CD8-positive, alpha-beta memory T cell (primary cell): ENCODE results near the gene ABCC11. TPM values are rescaled to one million over a fixed set of nuclear protein-coding genes. Genes with fewer than 3 reads are reported as not detected.

Source experiments
- CTCF ChIA-PET: fragments of 350-600 bp; sonication (Branson Sonifier 250); formaldehyde crosslinking; loops from one replicate; lab custom pipeline; 2021; ENCODE audit warnings: antibody characterized with exemption; lab: Charles Lee
- POLR2A ChIA-PET: fragments of 350-600 bp; sonication (Branson Sonifier 250); formaldehyde crosslinking; loops from one replicate; lab custom pipeline; 2021; ENCODE audit warnings: antibody characterized with exemption; lab: Charles Lee
- DNase-seq, 5 donors: peaks; one replicate each; pipeline versions ENCODE4 v3.0.0 to v3.0.0-alpha.2; 2020 to 2022; ENCODE audit warnings: mixed read lengths in 1 of 5
- H3K27ac ChIP-seq: one replicate; pipeline ENCODE4 v1.7.0; 2013; ENCODE audit warnings: low read depth, mild to moderate bottlenecking, low read length, moderate library complexity
- H3K27me3 ChIP-seq: 2 replicates; pipeline ENCODE4 v1.7.0; 2013; ENCODE audit warnings: low read length, mild to moderate bottlenecking; ENCODE audit not compliant: insufficient read depth, poor library complexity, severe bottlenecking
- H3K36me3 ChIP-seq: 2 replicates; pipeline ENCODE4 v1.7.0; 2013; ENCODE audit warnings: mild to moderate bottlenecking, low read length, moderate library complexity; ENCODE audit not compliant: insufficient read depth
- H3K4me1 ChIP-seq: 2 replicates; pipeline ENCODE4 v1.7.0; 2013; ENCODE audit warnings: mild to moderate bottlenecking, low read length, moderate library complexity; ENCODE audit not compliant: insufficient read depth
- H3K4me3 ChIP-seq: 2 replicates; pipeline ENCODE4 v1.7.0; 2013; ENCODE audit warnings: mild to moderate bottlenecking, low read length
- H3K9me3 ChIP-seq: 2 replicates; pipeline ENCODE4 v1.7.0; 2013; ENCODE audit warnings: mild to moderate bottlenecking, low read length
- H3K27ac Mint-ChIP-seq, 8 donors: one replicate each; pipeline ENCODE4 v1.8.0; 2020 to 2021; ENCODE audit warnings: mixed read lengths in 8 of 8, mild to moderate bottlenecking in 6 of 8, inconsistent platforms in 3 of 8, moderate library complexity in 3 of 8
- H3K27me3 Mint-ChIP-seq, 2 donors: one replicate each; pipeline ENCODE4 v1.8.0; 2020 to 2021; ENCODE audit warnings: mixed read lengths in 2 of 2, mild to moderate bottlenecking in 1 of 2, moderate library complexity in 1 of 2
- H3K36me3 Mint-ChIP-seq, 3 donors: one replicate each; pipeline ENCODE4 v1.8.0; 2020 to 2021; ENCODE audit warnings: mixed read lengths in 3 of 3, inconsistent platforms in 1 of 3, mild to moderate bottlenecking in 1 of 3
- H3K4me1 Mint-ChIP-seq, 3 donors: one replicate each; pipeline ENCODE4 v1.8.0; 2020 to 2021; ENCODE audit warnings: mixed read lengths in 3 of 3, inconsistent platforms in 1 of 3, mild to moderate bottlenecking in 1 of 3
- H3K4me3 Mint-ChIP-seq, 7 donors: one replicate each; pipeline ENCODE4 v1.8.0; 2020 to 2021; ENCODE audit warnings: mixed read lengths in 7 of 7, mild to moderate bottlenecking in 6 of 7, moderate library complexity in 4 of 7, inconsistent platforms in 2 of 7
- H3K9me3 Mint-ChIP-seq, 5 donors: one replicate each; pipeline ENCODE4 v1.8.0; 2020 to 2022; ENCODE audit warnings: mixed read lengths in 5 of 5, mild to moderate bottlenecking in 3 of 5, moderate library complexity in 2 of 5, inconsistent platforms in 1 of 5
- polyA plus RNA-seq: library from polyadenylated mRNA; unstranded; fragments of 300-500 nt; fragmentation: Illumina TruSeq; gene quantifications from one replicate; pipeline ENCODE4 v1.2.3, GENCODE V29; 2021
- total RNA-seq, 2 experiments: library from RNA; stranded (reverse); gene quantifications; one replicate each; pipeline ENCODE4 v1.2.3, GENCODE V29; 2021

Gene ABCC11
- total and polyA plus RNA-seq, 3 experiments from 2014 or later: 0.22 TPM; not detected in 1

DNA sequence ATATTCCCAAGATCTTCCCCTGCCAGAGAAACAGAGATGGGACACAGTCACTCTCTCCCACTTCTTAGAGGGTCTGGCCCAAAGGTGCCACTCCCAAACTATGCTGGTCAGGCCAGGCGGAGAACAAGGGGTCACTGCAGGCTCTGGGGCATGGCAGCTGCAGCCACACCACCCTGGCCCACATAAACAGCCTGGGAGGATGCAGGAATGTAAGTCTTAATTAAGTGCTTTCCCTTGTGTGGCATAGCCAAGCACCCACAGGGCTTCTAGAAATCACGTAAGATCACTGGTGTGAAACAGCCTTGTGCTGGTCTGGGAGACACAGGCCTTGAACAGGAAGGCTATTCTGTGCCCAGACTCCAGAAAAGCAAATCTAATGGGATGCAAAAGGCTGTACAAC lies 123.1 kb downstream of the ABCC11 start:
- no peak overlapping the region for H3K27ac Mint-ChIP-seq
- no peak overlapping the region for H3K27ac ChIP-seq
- no peaks in the 10 kb centered on the region for H3K4me1 Mint-ChIP-seq
- peaks cover 0 to 1% of the 10 kb centered on the region in 2 donors for H3K27me3 Mint-ChIP-seq
- no peaks in the 10 kb centered on the region for H3K9me3 Mint-ChIP-seq
- no peaks in the 10 kb centered on the region for H3K36me3 ChIP-seq
- POLR2A ChIA-PET: no interaction called here
- no peak for DNase-seq
- H3K9me3 ChIP-seq: no peaks in the 10 kb centered on the region
- H3K4me3 Mint-ChIP-seq: no peak overlapping the region
- H3K4me1 ChIP-seq: no peaks in the 10 kb centered on the region
- no peaks in the 10 kb centered on the region for H3K27me3 ChIP-seq
- H3K4me3 ChIP-seq: no peak overlapping the region
- CTCF ChIA-PET: no interaction called here
- no peaks in the 10 kb centered on the region for H3K36me3 Mint-ChIP-seq

DNA sequence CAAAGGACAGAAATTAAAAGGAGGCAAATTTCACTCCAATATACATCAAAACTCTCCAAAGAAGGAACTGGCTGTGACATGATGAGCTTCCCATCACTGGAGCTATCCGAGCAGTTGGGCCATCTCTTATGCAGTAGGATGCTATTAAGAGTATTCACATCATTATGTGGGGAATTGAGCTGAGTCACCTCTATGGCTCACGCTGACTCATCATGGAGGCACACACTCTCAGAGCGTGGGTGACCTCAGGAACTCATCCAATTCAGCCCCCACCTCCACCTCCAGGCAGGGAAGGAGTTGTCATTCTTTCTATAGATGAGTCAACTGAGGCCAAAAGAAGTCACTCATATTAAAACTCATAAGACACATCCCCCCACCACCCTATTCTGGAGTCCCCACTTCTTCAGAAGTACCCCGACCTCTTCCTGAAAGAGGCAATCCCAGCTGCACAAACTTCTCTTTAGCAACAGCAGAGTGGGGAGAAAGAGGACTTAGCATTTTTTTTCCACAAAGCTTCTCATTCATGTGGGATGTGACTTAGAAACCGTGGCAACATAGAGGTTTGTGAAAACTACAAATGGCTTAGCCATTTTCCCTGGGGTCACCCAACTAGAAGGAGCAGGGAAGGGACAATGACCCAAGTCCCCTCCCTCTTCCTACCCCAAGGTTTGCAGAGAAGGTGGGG lies 124.1 kb downstream of the ABCC11 start:
- CTCF ChIA-PET: no interaction called here
- H3K4me3 Mint-ChIP-seq: no peak overlapping the region
- no peak overlapping the region for H3K27ac ChIP-seq
- H3K27me3 ChIP-seq: no peaks in the 10 kb centered on the region
- POLR2A ChIA-PET: no interaction called here
- no peaks in the 10 kb centered on the region for H3K36me3 Mint-ChIP-seq
- no peaks in the 10 kb centered on the region for H3K4me1 Mint-ChIP-seq
- no peaks in the 10 kb centered on the region for H3K9me3 ChIP-seq
- H3K27me3 Mint-ChIP-seq: peaks cover 0 to 1% of the 10 kb centered on the region in 2 donors
- H3K36me3 ChIP-seq: no peaks in the 10 kb centered on the region
- H3K9me3 Mint-ChIP-seq: no peaks in the 10 kb centered on the region
- H3K27ac Mint-ChIP-seq: peak overlapping the region in 1 of 8 donors; percentile 64
- DNase-seq: no peak
- no peak overlapping the region for H3K4me3 ChIP-seq
- H3K4me1 ChIP-seq: no peaks in the 10 kb centered on the region

DNA sequence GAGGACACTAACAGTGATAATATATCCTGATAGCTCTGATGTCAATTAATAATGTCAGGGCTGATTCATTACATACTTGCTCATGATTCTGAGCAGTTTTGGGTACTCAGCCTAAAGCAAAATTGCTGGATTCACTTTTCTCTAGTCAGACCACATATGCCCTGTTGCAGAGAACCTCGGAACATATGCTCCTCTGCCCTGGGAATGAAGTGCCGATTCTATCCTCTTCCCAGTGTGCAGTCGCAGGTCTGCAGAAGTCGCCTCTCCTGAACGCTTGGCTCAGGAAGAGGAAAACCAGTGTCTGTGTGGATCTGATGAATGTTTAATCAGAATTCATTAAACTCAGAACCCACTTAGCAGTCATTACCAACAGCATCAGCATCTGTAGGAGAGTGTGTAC lies 126.1 kb downstream of the ABCC11 start:
- CTCF ChIA-PET: no interaction called here
- no peak overlapping the region for H3K27ac Mint-ChIP-seq
- Histone ChIP-seq H3K27me3 (no peaks in the 10 kb centered on the region), H3K9me3 (no peaks in the 10 kb centered on the region), H3K36me3 (no peaks in the 10 kb centered on the region), H3K4me3 (no peak overlapping the region), H3K27ac (no peak overlapping the region), H3K4me1 (no peaks in the 10 kb centered on the region)
- DNase-seq: no peak
- POLR2A ChIA-PET: no interaction called here
- H3K36me3 Mint-ChIP-seq: no peaks in the 10 kb centered on the region
- no peaks in the 10 kb centered on the region for H3K4me1 Mint-ChIP-seq
- H3K27me3 Mint-ChIP-seq: peaks cover 2 to 6% of the 10 kb centered on the region in 2 donors
- no peak overlapping the region for H3K4me3 Mint-ChIP-seq
- no peaks in the 10 kb centered on the region for H3K9me3 Mint-ChIP-seq

DNA sequence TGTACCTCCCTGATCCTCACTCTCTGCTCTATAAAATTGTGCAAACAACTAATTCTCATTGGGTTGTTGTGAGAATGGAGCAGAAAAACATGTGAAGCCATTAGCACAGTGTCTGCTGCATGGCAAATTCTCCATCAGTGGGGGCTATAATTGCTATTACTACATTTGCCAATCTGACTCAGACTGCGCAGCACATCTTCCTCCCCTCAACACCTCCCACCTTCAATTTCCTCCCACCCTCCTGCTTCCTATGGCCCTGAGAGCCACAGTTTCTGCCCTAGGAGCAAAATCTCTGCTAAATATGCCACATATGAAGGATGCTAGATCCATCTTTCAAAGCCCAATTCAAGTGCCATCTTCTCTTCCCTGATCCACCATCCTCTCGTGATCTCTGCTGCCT lies 128.5 kb downstream of the ABCC11 start:
- Mint-ChIP-seq H3K9me3 (no peaks in the 10 kb centered on the region), H3K27ac (no peak overlapping the region), H3K36me3 (no peaks in the 10 kb centered on the region), H3K4me1 (no peaks in the 10 kb centered on the region), H3K27me3 (peaks cover 7 to 9% of the 10 kb centered on the region in 2 donors), H3K4me3 (no peak overlapping the region)
- no peaks in the 10 kb centered on the region for H3K36me3 ChIP-seq
- ChIA-PET POLR2A (no interaction called here), CTCF (no interaction called here)
- H3K4me1 ChIP-seq: no peaks in the 10 kb centered on the region
- no peak overlapping the region for H3K4me3 ChIP-seq
- no peaks in the 10 kb centered on the region for H3K27me3 ChIP-seq
- no peaks in the 10 kb centered on the region for H3K9me3 ChIP-seq
- H3K27ac ChIP-seq: no peak overlapping the region
- DNase-seq: no peak

DNA sequence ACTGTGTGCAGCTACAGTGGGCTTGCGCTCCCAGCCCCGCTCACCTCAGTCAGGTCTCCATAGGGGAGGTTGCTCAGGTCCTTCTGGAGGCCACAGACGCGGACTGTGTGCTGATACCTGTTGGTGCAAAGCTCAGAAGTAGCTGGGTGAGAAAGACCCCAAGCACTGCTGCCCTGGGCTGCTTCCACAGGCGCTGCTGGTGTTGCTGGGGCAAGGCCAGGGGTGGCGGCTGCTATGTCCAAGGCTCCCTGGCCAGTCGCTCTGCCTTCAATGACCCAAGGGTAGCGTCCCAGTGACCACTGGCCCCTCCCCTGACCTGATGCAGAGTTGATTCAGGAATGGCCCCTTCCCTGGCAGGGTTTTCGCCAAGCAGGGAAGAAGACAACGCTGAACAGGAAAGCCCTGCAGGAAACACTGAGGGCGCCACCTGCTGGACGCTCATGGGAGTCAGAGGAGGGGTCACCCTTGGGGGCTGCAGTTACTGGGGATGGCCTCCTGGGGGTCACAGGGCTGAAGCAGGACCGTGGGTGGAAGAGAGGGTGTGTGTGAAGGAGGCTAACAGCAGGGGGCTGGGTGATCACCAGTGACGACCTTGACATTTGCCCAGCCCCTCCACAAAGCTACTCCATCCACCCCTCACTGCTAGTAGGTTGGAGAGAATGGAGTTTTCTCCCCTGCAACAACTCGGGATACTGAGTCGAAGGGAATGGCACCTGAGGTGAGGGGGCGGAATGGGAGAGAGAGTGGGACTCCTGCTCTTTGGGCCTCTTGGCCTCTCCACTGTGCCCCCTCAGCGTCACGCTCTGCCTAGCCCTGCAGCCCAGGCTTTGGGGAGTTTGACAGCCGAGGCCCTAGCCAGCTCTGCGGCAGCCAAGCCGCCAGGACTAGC lies 129.9 kb downstream of the ABCC11 start:
- no peak overlapping the region for H3K27ac ChIP-seq
- Mint-ChIP-seq H3K36me3 (no peaks in the 10 kb centered on the region), H3K27ac (no peak overlapping the region), H3K27me3 (peaks cover 7 to 9% of the 10 kb centered on the region in 2 donors), H3K9me3 (no peaks in the 10 kb centered on the region), H3K4me3 (no peak overlapping the region), H3K4me1 (no peaks in the 10 kb centered on the region)
- ChIA-PET POLR2A (no interaction called here), CTCF (no interaction called here)
- H3K4me1 ChIP-seq: no peaks in the 10 kb centered on the region
- peak; percentile 15 to 64 (median 35) for DNase-seq
- H3K36me3 ChIP-seq: no peaks in the 10 kb centered on the region
- no peaks in the 10 kb centered on the region for H3K9me3 ChIP-seq
- H3K27me3 ChIP-seq: no peaks in the 10 kb centered on the region
- no peak overlapping the region for H3K4me3 ChIP-seq

Other genes starting within 250 kb of the ABCC11 start
- gene ABCC12, start 91.5 kb downstream of the ABCC11 start, total RNA-seq: not detected
- not detected for gene ABCC12, start 91.5 kb downstream of the ABCC11 start, polyA plus RNA-seq
- gene LONP2, start 3.2 kb downstream of the ABCC11 start, total RNA-seq: 10 to 100 TPM; 54.9 to 55.7 TPM
- 39.1 TPM for gene LONP2, start 3.2 kb downstream of the ABCC11 start, polyA plus RNA-seq
- 10 to 100 TPM; 11.6 to 13.3 TPM for gene SIAH1, start 137.9 kb upstream of the ABCC11 start, total RNA-seq
- 10.7 TPM for gene SIAH1, start 137.9 kb upstream of the ABCC11 start, polyA plus RNA-seq